Smooth muscle cell (in vitro differentiated cells): Measurements from ENCODE around the gene TRIM65. TPM values are rescaled to one million over a fixed set of nuclear protein-coding genes. Genes with fewer than 3 reads are reported as not detected.

Source experiments
- DNase-seq: peaks from one replicate; lab custom pipeline; 2025; ENCODE audit not compliant: unreplicated experiment; lab: John Stamatoyannopoulos, UW
- H2AFZ ChIP-seq: fragments of 200-600 bp; sonication (generic); 2 replicates; pipeline ENCODE4 v1.6.0; 2016; ENCODE audit warnings: antibody characterized with exemption, low read depth, mild to moderate bottlenecking
- H3F3A ChIP-seq: fragments of 200-600 bp; sonication (generic); 2 replicates; pipeline ENCODE4 v1.6.0; 2017; ENCODE audit warnings: antibody characterized with exemption, low read depth
- H3K27ac ChIP-seq: fragments of 200-600 bp; sonication (generic); 2 replicates; pipeline ENCODE4 v1.5.1; 2016; ENCODE audit warnings: low read depth, mild to moderate bottlenecking
- H3K27me3 ChIP-seq: fragments of 200-600 bp; sonication (generic); 2 replicates; pipeline ENCODE4 v1.6.1; 2016; ENCODE audit warnings: low read depth, mild to moderate bottlenecking
- H3K36me3 ChIP-seq: fragments of 200-600 bp; sonication (generic); 2 replicates; pipeline ENCODE4 v1.5.1; 2016; ENCODE audit warnings: low read depth
- H3K4me1 ChIP-seq: fragments of 200-600 bp; sonication (generic); 2 replicates; pipeline ENCODE4 v1.5.1; 2016; ENCODE audit warnings: low read depth
- H3K4me2 ChIP-seq: fragments of 200-600 bp; sonication (generic); 2 replicates; pipeline ENCODE4 v1.6.0; 2016; ENCODE audit warnings: mild to moderate bottlenecking
- H3K4me3 ChIP-seq: fragments of 200-600 bp; sonication (generic); 2 replicates; pipeline ENCODE4 v1.5.1; 2016; ENCODE audit warnings: mild to moderate bottlenecking
- H3K79me2 ChIP-seq: fragments of 200-600 bp; sonication (generic); 2 replicates; pipeline ENCODE4 v1.6.0; 2016; ENCODE audit warnings: low read depth, mild to moderate bottlenecking
- H3K9ac ChIP-seq: fragments of 200-600 bp; sonication (generic); 2 replicates; pipeline ENCODE4 v1.6.0; 2016; ENCODE audit warnings: low read depth
- H3K9me3 ChIP-seq: fragments of 200-600 bp; sonication (generic); replicated peaks from 2 replicates; pipeline ENCODE4 v1.5.1; 2016; ENCODE audit warnings: low read depth
- H4K20me1 ChIP-seq: fragments of 200-600 bp; sonication (generic); 2 replicates; pipeline ENCODE4 v1.6.0; 2016; ENCODE audit warnings: low read depth
- WGBS: methylation state at CpG from one replicate; pipeline ENCODE4 v1.1.7; 2016; ENCODE audit warnings: low lambda C conversion rate; 5-methylcytosine and 5-hydroxymethylcytosine counted together
- polyA plus RNA-seq: library from polyadenylated mRNA; unstranded; fragments of >200 nt; fragmentation: Nextera tagmentation; extraction: Ambion mirVana; gene quantifications from 2 replicates; pipeline ENCODE4 v1.2.1, GENCODE V29; 2016
- total RNA-seq: library from RNA; depleted of rRNA; stranded (reverse); fragments of >200 nt; gene quantifications from 2 replicates; pipeline ENCODE4 v1.2.3, GENCODE V29; 2014
- TF ChIP-seq, protein P1 (sequence below): fragments of 200-600 bp; sonication (generic); IDR thresholded peaks from 2 replicates; pipeline ENCODE4 v1.5.1; 2017; ENCODE audit warnings: borderline replicate concordance, mild to moderate bottlenecking, antibody characterized with exemption; ENCODE audit not compliant: insufficient read depth, poor library complexity, severe bottlenecking

TRIM65 gene
- total and polyA plus RNA-seq, 2 experiments from 2014 or later = 13.3 to 17.4 TPM

DNA sequence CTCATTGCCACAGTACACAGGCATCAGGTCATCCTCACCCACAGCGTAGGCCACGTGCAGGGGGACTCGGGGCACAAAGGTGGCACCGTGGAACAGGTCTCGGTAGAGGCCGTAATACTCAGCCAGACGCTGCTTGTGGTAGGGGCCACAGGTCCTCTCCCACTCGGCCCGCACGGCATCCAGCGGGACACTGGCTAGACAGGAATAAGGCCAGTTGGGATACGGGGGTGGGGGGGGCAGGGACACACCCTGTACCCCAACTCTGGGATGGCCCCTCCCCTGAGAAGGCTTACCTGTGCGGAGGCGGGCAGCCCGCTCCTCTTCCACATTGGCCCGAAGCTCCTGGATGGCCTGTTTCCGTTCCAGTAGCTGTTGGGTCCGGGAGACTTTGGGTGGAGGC, 5.0 kb upstream of the TRIM65 start:
- Histone ChIP-seq H3K36me3 (no peaks in the 10 kb centered on the region), H4K20me1 (no peaks in the 10 kb centered on the region), H3K79me2 (peaks cover 7% of the 10 kb centered on the region), H3K4me1 (peaks cover 9% of the 10 kb centered on the region), H3K27ac (no peak overlapping the region), H3K4me2 (no peak overlapping the region), H3K27me3 (no peaks in the 10 kb centered on the region), H3F3A (peaks cover 16% of the 10 kb centered on the region), H3K9me3 (no peaks in the 10 kb centered on the region), H2AFZ (no peak overlapping the region), H3K9ac (no peak overlapping the region), H3K4me3 (no peak overlapping the region)
- WGBS = 95% methylated on average over 18 of the region's 18 CpGs
- TF ChIP-seq, protein P1, sequence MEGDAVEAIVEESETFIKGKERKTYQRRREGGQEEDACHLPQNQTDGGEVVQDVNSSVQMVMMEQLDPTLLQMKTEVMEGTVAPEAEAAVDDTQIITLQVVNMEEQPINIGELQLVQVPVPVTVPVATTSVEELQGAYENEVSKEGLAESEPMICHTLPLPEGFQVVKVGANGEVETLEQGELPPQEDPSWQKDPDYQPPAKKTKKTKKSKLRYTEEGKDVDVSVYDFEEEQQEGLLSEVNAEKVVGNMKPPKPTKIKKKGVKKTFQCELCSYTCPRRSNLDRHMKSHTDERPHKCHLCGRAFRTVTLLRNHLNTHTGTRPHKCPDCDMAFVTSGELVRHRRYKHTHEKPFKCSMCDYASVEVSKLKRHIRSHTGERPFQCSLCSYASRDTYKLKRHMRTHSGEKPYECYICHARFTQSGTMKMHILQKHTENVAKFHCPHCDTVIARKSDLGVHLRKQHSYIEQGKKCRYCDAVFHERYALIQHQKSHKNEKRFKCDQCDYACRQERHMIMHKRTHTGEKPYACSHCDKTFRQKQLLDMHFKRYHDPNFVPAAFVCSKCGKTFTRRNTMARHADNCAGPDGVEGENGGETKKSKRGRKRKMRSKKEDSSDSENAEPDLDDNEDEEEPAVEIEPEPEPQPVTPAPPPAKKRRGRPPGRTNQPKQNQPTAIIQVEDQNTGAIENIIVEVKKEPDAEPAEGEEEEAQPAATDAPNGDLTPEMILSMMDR = no peak
- DNase-seq = no peak

DNA sequence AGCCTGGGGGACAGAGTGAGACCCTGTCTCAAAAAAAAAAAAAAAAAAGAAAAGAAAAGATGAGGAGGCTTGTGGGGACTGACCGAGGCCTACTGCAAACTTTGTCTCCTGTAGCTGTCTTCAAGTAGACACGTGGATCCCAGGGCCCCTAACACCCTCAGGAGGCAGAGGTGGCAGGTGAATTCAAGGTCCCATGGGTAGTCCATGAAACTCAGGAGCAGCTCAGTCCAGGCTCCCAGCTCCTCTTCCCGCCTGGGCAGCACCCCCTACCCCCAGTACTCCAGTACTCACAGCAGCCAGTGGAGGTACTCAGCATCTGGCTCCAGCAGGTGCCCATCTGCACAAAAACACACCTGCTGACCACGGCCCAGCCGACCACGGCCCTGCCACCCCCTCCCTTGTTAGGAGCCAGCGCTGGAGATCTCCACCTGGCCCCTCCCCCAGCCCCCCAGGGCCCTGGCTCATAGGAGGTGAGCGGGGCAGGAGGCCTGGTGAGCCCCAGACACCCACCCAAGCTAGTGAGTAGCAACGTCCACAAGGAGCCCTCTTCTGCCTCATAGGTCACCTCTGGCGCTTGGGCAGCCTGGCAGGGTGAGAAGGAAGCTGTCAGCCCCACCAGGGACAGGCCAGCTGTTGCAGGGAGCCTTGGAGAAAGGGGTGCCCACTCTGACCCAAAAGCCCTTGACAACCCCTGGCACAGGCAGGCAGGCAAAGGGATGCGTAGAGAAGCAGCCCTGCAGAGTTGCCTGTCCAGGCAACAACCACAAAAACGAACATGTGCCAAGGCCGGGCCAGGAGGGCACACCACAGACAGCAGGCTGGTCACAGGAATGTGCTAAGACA, 4.2 kb upstream of the TRIM65 start:
- TF ChIP-seq, protein P1 = no peak
- WGBS = 96% methylated on average over 13 of the region's 13 CpGs

DNA sequence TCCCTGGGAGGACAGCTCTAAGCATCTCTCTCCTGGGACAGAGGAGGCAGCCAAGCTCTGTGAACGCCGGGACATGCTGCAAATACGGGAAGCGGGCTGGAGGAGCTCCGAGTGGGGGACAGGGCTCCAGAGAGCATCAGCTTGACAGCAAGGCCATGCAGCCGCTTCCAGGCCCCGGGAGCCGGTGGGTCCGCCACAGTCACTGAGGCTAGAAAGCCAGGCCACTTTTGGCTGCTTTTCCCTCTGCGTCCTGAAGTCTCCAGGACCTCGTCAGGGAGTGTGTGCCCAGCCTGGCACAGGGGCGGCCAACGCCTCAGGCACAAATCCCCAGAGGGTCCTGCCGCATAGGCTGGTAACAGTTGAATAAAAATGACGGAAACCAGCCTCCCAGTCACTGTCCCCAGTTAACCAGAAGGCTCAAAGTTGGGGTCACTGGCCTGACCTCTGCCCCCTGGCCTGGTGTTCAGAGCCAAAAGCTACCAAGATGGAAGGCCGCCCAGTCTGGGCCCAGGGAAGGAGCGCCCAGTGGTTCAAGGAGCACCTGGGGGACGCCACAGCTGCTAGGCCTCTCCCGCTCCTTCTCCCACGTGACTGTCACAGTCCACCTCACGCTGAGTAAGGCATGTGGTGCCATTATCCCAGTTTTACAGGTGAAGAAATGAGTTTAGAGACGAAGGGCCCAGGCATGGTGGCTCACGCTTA, 3.2 kb upstream of the TRIM65 start:
- no peaks in the 10 kb centered on the region for H3K36me3 ChIP-seq
- no peaks in the 10 kb centered on the region for H3K9me3 ChIP-seq
- peaks cover 18% of the 10 kb centered on the region for H3K4me1 ChIP-seq
- H2AFZ ChIP-seq = no peak overlapping the region
- 97% methylated on average over 23 of the region's 23 CpGs for whole genome bisulfite sequencing
- no peak overlapping the region for H3K9ac ChIP-seq
- TF ChIP-seq, protein P1 = no peak
- no peaks in the 10 kb centered on the region for H3K27me3 ChIP-seq
- peaks cover 16% of the 10 kb centered on the region for H3K79me2 ChIP-seq
- H3K27ac ChIP-seq = no peak overlapping the region
- no peak for DNase-seq
- H4K20me1 ChIP-seq = no peaks in the 10 kb centered on the region
- H3K4me2 ChIP-seq = no peak overlapping the region
- H3K4me3 ChIP-seq = no peak overlapping the region
- H3F3A ChIP-seq = peaks cover 12% of the 10 kb centered on the region

More for the DNA sequence above, 4.2 kb upstream of the TRIM65 start:
- Histone ChIP-seq H3K4me3 (no peak overlapping the region), H3K4me1 (peaks cover 10% of the 10 kb centered on the region), H3K9ac (no peak overlapping the region), H3K27me3 (no peaks in the 10 kb centered on the region), H3K4me2 (no peak overlapping the region), H4K20me1 (no peaks in the 10 kb centered on the region), H3F3A (peaks cover 12% of the 10 kb centered on the region), H2AFZ (no peak overlapping the region), H3K9me3 (no peaks in the 10 kb centered on the region), H3K79me2 (peaks cover 8% of the 10 kb centered on the region), H3K36me3 (no peaks in the 10 kb centered on the region), H3K27ac (no peak overlapping the region)
- DNase-seq = no peak
